ENCODE results near the gene OR10Z1.

DNA sequence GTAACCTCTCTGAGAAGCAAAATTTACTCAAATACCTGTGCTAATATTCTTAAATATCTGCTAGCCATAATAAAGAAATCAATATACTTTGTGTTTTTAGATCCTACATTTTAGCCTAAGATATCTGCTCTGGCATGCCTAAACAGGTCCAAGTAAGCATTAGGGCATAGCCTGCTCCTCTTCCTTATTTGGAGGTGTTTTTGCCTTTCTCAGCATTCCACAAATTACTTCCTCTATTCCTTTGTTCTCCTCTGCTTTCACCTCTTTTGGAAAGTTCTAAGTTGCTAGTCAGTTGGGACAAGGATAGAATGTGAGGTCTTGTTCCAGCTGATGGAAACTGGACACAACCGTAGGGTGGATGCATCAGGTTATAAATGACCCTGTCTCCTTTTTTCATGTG, 18.1 kb upstream of the OR10Z1 start:
- TF ChIP-seq, protein P1, sequence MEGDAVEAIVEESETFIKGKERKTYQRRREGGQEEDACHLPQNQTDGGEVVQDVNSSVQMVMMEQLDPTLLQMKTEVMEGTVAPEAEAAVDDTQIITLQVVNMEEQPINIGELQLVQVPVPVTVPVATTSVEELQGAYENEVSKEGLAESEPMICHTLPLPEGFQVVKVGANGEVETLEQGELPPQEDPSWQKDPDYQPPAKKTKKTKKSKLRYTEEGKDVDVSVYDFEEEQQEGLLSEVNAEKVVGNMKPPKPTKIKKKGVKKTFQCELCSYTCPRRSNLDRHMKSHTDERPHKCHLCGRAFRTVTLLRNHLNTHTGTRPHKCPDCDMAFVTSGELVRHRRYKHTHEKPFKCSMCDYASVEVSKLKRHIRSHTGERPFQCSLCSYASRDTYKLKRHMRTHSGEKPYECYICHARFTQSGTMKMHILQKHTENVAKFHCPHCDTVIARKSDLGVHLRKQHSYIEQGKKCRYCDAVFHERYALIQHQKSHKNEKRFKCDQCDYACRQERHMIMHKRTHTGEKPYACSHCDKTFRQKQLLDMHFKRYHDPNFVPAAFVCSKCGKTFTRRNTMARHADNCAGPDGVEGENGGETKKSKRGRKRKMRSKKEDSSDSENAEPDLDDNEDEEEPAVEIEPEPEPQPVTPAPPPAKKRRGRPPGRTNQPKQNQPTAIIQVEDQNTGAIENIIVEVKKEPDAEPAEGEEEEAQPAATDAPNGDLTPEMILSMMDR (IDR thresholded peaks at IDR 0.05; ENCODE audit: borderline replicate concordance, extremely low read depth, low read length, poor library complexity, severe bottlenecking), result no peak
- no peak for TF ChIP-seq EZH2 (IDR thresholded peaks at IDR 0.05; ENCODE audit: borderline replicate concordance, low read depth, low read length, severe bottlenecking)

Measured in DND-41 (cell line).